Subcutaneous adipose tissue (tissue), 4 donors: Measurements from ENCODE around the gene ZBTB16. TPM values are rescaled to one million over a fixed set of nuclear protein-coding genes. Genes with fewer than 3 reads are reported as not detected.

Experiments
- CTCF ChIP-seq: fragments of 450-650 bp; IDR thresholded peaks from one replicate; pipeline ENCODE4 v1.5.1; 2016; ENCODE audit warnings: low read depth, mild to moderate bottlenecking, control low read depth, antibody characterized with exemption, moderate library complexity
- total RNA-seq, 4 donors: library from RNA; depleted of rRNA; stranded (reverse); fragments of >200 nt; gene quantifications; one replicate each; pipeline ENCODE4 v1.1.0, GENCODE V29; 2016

Gene ZBTB16
- total RNA-seq, 4 donors from 2014 or later: 167 to 446 (median 261) TPM

GRCh38 chr11:114121138-114121537, 61.6 kb downstream of the ZBTB16 start:
- TF ChIP-seq CTCF: no peak

DNA sequence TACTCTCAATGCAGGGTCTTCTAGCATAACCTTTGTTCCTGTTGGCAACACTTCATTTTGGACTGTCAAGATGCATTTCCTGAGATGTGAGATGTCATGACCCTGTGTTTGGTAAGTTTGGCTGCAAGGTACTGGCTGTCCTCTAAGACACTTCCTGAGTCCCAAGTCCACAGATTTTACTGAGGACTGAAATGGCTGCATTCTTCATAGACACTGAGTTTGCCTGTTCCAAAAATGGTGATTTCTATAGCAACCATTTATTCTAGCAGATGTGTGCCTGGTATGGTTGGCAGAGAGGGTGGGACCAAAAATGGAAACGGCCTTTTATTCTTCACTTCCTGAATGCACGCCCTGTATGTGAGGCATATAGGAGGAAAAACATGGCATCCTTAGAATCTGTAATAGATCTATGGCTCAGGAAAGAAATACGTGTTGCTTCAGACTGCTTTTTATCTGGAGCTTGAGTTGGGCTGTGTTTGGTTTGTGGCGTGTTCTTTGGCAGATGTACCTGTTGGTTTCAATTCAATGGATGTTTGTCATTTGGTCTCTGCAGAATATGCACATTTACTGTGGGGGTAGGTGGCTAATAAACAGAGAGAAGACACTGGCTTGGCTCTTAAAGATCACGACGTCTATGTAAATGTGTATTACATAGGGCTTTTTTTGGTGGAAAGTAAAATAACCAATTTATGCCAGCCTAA, 62.4 kb downstream of the ZBTB16 start:
- TF ChIP-seq CTCF: no peak

GRCh38 chr11:114122686-114123085, 63.2 kb downstream of the ZBTB16 start:
- no peak for TF ChIP-seq CTCF

- no peak for TF ChIP-seq CTCF
Measured at GRCh38 chr11:114123692-114124330, 64.3 kb downstream of the ZBTB16 start.

GRCh38 chr11:114124601-114125144, 65.2 kb downstream of the ZBTB16 start:
- no peak for TF ChIP-seq CTCF

DNA sequence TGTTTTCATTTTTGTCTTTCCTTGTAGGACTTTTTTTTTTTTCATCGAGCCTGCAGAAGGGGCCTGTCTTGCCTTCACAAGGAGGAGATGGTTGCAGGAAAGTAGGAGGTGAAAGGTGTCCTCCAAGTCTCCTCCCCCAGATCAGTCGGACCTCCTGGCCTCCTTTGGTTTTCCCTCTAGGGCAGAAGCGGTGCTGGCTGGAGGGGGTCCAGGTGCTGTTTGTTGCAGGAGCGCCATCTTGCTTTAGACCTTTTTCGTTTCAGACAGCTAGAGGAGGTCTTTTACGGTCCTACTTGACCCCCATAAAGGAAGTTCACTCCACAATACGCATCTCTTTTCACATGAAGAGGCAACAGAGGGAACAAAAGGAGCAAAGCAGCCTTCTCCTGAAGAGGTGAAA, 66.0 kb downstream of the ZBTB16 start:
- TF ChIP-seq CTCF: no peak

GRCh38 chr11:114125959-114126358, 66.4 kb downstream of the ZBTB16 start:
- no peak for TF ChIP-seq CTCF
